Measurements from ENCODE around the gene ADGRL3.
A peak's percentile ranks its signal among the peaks of the same experiment; 100 is the strongest.

ADGRL3 gene

DNA sequence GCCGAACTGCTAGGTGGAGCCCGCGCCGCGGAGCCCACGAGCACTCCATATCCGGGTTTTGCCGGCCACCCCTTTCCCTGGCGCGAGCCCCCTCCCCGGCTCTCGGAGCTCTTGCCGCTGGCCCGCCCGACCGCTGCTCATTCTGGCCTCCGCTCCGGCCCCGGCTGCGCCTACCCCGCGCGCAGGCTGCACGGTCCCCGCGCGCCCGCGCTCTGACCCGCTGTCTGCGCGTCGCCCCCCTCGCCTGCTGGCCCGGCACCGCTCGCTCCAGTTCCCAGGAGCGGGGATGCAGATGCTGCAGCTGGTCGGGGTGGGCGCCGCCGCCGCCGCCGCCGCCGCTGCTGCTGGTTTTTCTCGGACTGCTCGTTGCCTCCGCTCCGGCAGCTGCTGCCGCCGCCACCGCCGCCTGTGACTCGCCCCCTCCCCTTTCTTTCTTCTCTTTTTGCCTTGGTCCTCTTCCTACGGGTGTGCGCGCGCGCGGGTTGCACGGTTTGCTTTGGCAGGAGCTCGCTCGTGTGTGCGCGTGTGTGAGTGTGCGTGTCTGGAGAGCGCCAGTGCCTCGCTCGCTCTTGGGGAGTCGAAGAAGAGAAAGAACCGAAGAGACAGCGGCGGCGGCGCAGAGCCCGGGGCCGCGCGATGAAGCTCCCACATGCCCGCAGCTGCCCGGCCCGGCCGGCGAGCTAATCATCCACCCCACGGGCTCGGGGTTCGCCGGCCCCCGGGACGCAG lies at the start of gene ADGRL3:
ADGRL3 (plus strand) TSS at position 140 of the 729 bp plus-strand sequence.
- TF ChIP-seq, protein P1, sequence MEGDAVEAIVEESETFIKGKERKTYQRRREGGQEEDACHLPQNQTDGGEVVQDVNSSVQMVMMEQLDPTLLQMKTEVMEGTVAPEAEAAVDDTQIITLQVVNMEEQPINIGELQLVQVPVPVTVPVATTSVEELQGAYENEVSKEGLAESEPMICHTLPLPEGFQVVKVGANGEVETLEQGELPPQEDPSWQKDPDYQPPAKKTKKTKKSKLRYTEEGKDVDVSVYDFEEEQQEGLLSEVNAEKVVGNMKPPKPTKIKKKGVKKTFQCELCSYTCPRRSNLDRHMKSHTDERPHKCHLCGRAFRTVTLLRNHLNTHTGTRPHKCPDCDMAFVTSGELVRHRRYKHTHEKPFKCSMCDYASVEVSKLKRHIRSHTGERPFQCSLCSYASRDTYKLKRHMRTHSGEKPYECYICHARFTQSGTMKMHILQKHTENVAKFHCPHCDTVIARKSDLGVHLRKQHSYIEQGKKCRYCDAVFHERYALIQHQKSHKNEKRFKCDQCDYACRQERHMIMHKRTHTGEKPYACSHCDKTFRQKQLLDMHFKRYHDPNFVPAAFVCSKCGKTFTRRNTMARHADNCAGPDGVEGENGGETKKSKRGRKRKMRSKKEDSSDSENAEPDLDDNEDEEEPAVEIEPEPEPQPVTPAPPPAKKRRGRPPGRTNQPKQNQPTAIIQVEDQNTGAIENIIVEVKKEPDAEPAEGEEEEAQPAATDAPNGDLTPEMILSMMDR (IDR thresholded peaks at IDR 0.05; ENCODE audit: control insufficient read depth, insufficient read depth, low read depth, low read length, missing control alignments) = no peak
- no peak for DNase-seq (ENCODE audit: low read depth)
- H3K4me3 ChIP-seq (ENCODE audit: control insufficient read depth, low read depth, low read length) = peak within 1 kb of the TSS; percentile 41

DNA sequence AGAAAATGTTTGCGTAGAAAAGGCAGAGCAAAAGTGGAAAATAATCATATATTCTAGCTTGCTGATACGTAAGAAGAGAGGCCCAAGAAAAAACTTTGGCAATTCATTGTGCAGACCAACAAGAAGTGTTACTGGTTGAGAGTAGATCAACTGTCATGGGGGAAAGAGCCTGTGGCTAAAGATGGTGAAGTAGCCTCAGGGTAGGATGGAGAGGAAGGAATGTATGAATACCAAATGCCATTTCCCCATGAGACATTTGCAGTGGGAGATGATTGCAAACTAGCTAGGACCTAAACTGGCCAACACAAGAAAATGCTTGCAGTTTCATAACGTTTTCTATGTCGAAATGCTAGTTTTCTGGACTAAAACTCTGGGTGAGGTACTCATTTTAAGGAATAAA lies 47.7 kb upstream of the ADGRL3 start:
- H3K4me3 ChIP-seq (ENCODE audit: control insufficient read depth, low read depth, low read length) = no peak overlapping the region

DNA sequence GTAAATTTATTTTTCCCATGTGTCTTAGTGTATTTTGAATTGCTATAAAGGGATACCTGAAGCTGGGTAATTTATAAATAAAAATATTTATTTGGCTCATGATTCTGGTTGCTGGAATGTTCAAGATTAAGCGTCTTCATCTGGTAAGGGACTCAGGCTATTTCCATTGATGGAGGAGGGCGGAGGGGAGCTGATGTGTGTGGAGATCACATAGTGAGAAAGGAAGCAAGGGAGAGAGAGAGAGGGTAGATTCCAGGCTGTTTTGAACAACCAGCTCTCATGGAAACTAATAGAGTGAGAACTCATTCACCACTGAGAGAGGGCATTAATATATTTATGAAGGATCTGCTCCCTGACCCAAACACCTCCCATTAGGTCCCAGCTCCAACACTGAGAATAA lies 39.6 kb upstream of the ADGRL3 start:
- TF ChIP-seq, protein P1 (IDR thresholded peaks at IDR 0.05; ENCODE audit: control insufficient read depth, insufficient read depth, low read depth, low read length, missing control alignments) = no peak
- H3K4me3 ChIP-seq (ENCODE audit: control insufficient read depth, low read depth, low read length) = no peak overlapping the region
- DNase-seq (ENCODE audit: low read depth) = no peak

More for the DNA sequence above, 47.7 kb upstream of the ADGRL3 start:
- DNase-seq (ENCODE audit: low read depth) = no peak
- TF ChIP-seq, protein P1 (IDR thresholded peaks at IDR 0.05; ENCODE audit: control insufficient read depth, insufficient read depth, low read depth, low read length, missing control alignments) = no peak

DNA sequence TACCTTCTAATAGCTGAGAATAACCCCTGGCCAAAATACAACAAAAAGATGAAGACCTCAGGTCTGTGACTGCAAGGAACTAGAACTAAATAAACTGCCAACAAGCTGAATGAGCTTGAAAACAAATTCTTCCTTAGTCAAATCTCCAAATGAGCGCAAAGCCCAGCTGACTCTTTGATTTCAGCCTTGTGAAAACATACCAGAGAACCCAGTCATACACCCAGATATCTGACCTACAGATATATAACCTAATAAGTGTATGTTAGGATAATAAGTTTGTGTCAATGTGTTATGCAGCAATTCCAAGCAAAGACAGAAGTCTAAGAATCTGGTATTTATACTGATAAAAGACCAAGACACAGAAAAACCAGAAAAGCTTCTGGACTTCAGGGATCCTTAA lies 38.0 kb upstream of the ADGRL3 start:
- TF ChIP-seq, protein P1 (IDR thresholded peaks at IDR 0.05; ENCODE audit: control insufficient read depth, insufficient read depth, low read depth, low read length, missing control alignments) = no peak
- DNase-seq (ENCODE audit: low read depth) = no peak
- no peak overlapping the region for H3K4me3 ChIP-seq (ENCODE audit: control insufficient read depth, low read depth, low read length)

DNA sequence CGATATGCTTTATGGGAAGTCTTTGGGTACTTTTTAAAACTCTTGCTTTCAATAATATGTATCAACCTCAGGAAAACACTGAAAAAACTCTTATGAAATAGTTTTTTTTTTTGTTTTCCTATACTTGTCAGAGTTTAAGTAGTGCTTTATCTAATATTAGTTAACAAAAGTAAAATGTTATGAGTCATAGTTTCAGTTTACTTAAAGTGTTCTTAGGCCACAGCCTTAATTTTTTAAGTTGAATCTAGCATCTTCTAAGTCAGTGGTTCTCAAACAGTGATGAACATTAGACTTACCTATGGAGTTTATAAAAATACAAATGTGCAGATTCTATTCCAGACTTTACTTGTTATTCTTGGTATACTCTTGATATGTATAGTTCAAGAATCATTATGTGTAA lies 26.3 kb upstream of the ADGRL3 start:
- no peak for DNase-seq (ENCODE audit: low read depth)
- TF ChIP-seq, protein P1 (IDR thresholded peaks at IDR 0.05; ENCODE audit: control insufficient read depth, insufficient read depth, low read depth, low read length, missing control alignments) = no peak
- H3K4me3 ChIP-seq (ENCODE audit: control insufficient read depth, low read depth, low read length) = no peak overlapping the region

DNA sequence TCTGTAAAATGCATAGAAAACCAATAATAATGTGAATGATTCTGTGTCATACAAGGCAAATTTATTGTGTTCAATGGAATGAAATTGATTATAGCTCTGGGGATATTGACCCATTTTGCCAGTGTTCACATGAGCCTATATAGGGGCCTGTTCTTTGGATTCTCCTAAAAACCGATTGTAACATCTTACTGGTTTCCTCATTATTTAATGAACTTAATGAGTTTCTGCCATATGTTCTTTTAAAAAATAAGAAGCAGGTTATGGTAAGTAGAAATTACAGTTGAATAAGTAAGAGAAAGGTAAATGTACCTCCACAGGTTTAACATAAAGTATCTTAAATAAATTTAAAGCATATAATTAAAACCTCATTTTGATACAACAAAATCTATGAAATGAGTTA lies 24.6 kb upstream of the ADGRL3 start:
- TF ChIP-seq, protein P1 (IDR thresholded peaks at IDR 0.05; ENCODE audit: control insufficient read depth, insufficient read depth, low read depth, low read length, missing control alignments) = no peak
- no peak overlapping the region for H3K4me3 ChIP-seq (ENCODE audit: control insufficient read depth, low read depth, low read length)
- no peak for DNase-seq (ENCODE audit: low read depth)
